Colon (tissue), 2 donors: ENCODE data around the gene SMIM24.
"Not testable (repeated sequence)": the region's sequence is repeated elsewhere in the genome, so short reads cannot be mapped to it uniquely, and the experiment has no call there.

Experiments used
- FAIRE-seq: peaks from 2 replicates; lab custom pipeline; 2012; peaks lifted over from hg19 to GRCh38; lab: Jason Lieb, UNC
- donor health status: control.
- donor health status: control.

The SMIM24 gene

GRCh38 chr19:3480383-3481091 is at the start of gene SMIM24:
Gene SMIM24, minus strand, starts transcription at chr19:3480525. Its CDS starts 62 bp downstream, at chr19:3480463.
- FAIRE-seq, result no peak

GRCh38 chr19:3529299-3529698 is 49.0 kb upstream of the SMIM24 start:
- FAIRE-seq, result not testable (repeated sequence)

- no peak for FAIRE-seq
Measured at GRCh38 chr19:3528539-3529211, 48.4 kb upstream of the SMIM24 start.

- no peak for FAIRE-seq
Measured at GRCh38 chr19:3528080-3528479, 47.8 kb upstream of the SMIM24 start.

- no peak for FAIRE-seq
Measured at GRCh38 chr19:3527238-3527910, 47.0 kb upstream of the SMIM24 start.

- no peak for FAIRE-seq
Measured at GRCh38 chr19:3526507-3527237, 46.3 kb upstream of the SMIM24 start.

GRCh38 chr19:3524904-3525451 is 44.7 kb upstream of the SMIM24 start:
- FAIRE-seq, result no peak

- FAIRE-seq, result no peak
Measured at GRCh38 chr19:3524078-3524842, 43.9 kb upstream of the SMIM24 start.

- FAIRE-seq, result no peak
Measured at GRCh38 chr19:3523361-3524077, 43.2 kb upstream of the SMIM24 start.

GRCh38 chr19:3522421-3523360 is 42.4 kb upstream of the SMIM24 start:
- no peak for FAIRE-seq

- no peak for FAIRE-seq
Measured at GRCh38 chr19:3521104-3521445, 40.8 kb upstream of the SMIM24 start.

- FAIRE-seq, result no peak
Measured at GRCh38 chr19:3520166-3521103, 40.1 kb upstream of the SMIM24 start.

GRCh38 chr19:3519126-3519525 is 38.8 kb upstream of the SMIM24 start:
- FAIRE-seq, result no peak

GRCh38 chr19:3518659-3519058 is 38.3 kb upstream of the SMIM24 start:
- FAIRE-seq, result no peak

- no peak for FAIRE-seq
Measured at GRCh38 chr19:3518255-3518654, 37.9 kb upstream of the SMIM24 start.

- FAIRE-seq, result no peak
Measured at GRCh38 chr19:3517638-3518037, 37.3 kb upstream of the SMIM24 start.

GRCh38 chr19:3516675-3517207 is 36.4 kb upstream of the SMIM24 start:
- no peak for FAIRE-seq

- FAIRE-seq, result no peak
Measured at GRCh38 chr19:3515891-3516422, 35.6 kb upstream of the SMIM24 start.
